HepG2 (cell line): ENCODE results near the gene ACSL1. TPM values are rescaled to one million over a fixed set of nuclear protein-coding genes. Genes with fewer than 3 reads are reported as not detected.

Experiments used
- ATAC-seq: fragments of 200-7000 bp; cut with Tn5 transposase; 3 replicates; pipeline ENCODE4 v1.9.1; 2020; ENCODE audit warnings: mild to moderate bottlenecking, moderate library complexity
- BruUV-seq: library from RNA; stranded (reverse); fragments of 400-500 nt; replicated peaks from 2 replicates; lab custom pipeline; 2021; lab: Mats Ljungman, UMichigan
- CTCF ChIA-PET: fragments of 300-600 bp; formaldehyde crosslinking; extraction: SDS; loops from one replicate; lab custom pipeline; 2021; ENCODE audit warnings: low total read pairs, inconsistent platforms, low intra/inter-chr PET ratio; lab: Yijun Ruan, JAX
- POLR2A ChIA-PET: fragments of 350-600 bp; sonication (Branson Sonifier 250); formaldehyde crosslinking; loops from one replicate; lab custom pipeline; 2020; ENCODE audit warnings: antibody characterized with exemption, inconsistent platforms; lab: Yijun Ruan, JAX
- DNase-seq: peaks from one replicate; pipeline ENCODE4 v3.0.0-alpha.2; 2015; ENCODE audit warnings: low spot score
- FAIRE-seq: peaks from 3 replicates; lab custom pipeline; 2011; peaks lifted over from hg19 to GRCh38; lab: Jason Lieb, UNC
- H2AFZ ChIP-seq: one replicate; pipeline ENCODE4 v1.6.1; 2011; ENCODE audit warnings: low read length, inconsistent platforms
- H3K27ac ChIP-seq: fragments of 300-600 bp; 3 replicates; pipeline ENCODE4 v1.8.0; 2011; ENCODE audit warnings: mixed run types, mild to moderate bottlenecking, mixed read lengths, low read length, inconsistent platforms; ENCODE audit not compliant: insufficient read depth; ENCODE audit errors: extremely low read length
- H3K27me3 ChIP-seq, 2 experiments: fragments of 200-600 bp in 1 of 2; 2 replicates in 1 of 2; 3 replicates in 1 of 2; pipeline versions ENCODE4 v1.6.0 to v1.8.0; 2011; ENCODE audit warnings: low read length in 2 of 2, mild to moderate bottlenecking in 2 of 2, moderate library complexity in 2 of 2, inconsistent platforms in 1 of 2; ENCODE audit not compliant: insufficient read depth in 2 of 2, control insufficient read depth in 1 of 2
- H3K36me3 ChIP-seq, 2 experiments: fragments of 200-600 bp in 1 of 2; replicated peaks in 1 of 2; 2 replicates in 1 of 2; 3 replicates in 1 of 2; pipeline versions ENCODE4 v1.5.1 to v1.8.0; 2011; ENCODE audit warnings: low read length in 2 of 2, inconsistent platforms in 1 of 2; ENCODE audit not compliant: insufficient read depth in 2 of 2, control insufficient read depth in 1 of 2
- H3K4me1 ChIP-seq: 2 replicates; pipeline ENCODE4 v1.5.1; 2012; ENCODE audit warnings: low read length, inconsistent platforms; ENCODE audit not compliant: insufficient read depth
- H3K4me2 ChIP-seq: 2 replicates; pipeline ENCODE4 v1.6.0; 2011; ENCODE audit warnings: low read depth, low read length, inconsistent platforms
- H3K4me3 ChIP-seq, 3 experiments: fragments of 200-600 bp in 1 of 3; sonication (generic), shearing (Covaris generic) in 1 of 3; replicated peaks in 1 of 3; 2 replicates each; pipeline ENCODE4 v1.5.1; 2011 to 2016; ENCODE audit warnings: low read length in 3 of 3, inconsistent platforms in 2 of 3, low read depth in 2 of 3, mild to moderate bottlenecking in 2 of 3, control low read depth in 1 of 3, mixed read lengths in 1 of 3; ENCODE audit not compliant: insufficient read depth in 1 of 3
- H3K79me2 ChIP-seq: one replicate; pipeline ENCODE4 v1.6.1; 2011; ENCODE audit warnings: low read length, inconsistent platforms; ENCODE audit not compliant: insufficient read depth
- H3K9ac ChIP-seq: 2 replicates; pipeline ENCODE4 v1.6.0; 2011; ENCODE audit warnings: mild to moderate bottlenecking, low read depth, low read length, inconsistent platforms; ENCODE audit not compliant: insufficient read depth
- H3K9me3 ChIP-seq: 2 replicates; pipeline ENCODE4 v1.5.1; 2012; ENCODE audit warnings: mild to moderate bottlenecking, low read length
- H4K20me1 ChIP-seq: 2 replicates; pipeline ENCODE4 v1.6.0; 2011; ENCODE audit warnings: inconsistent platforms, mild to moderate bottlenecking, low read length, moderate library complexity; ENCODE audit not compliant: insufficient read depth
- HOMEZ ChIP-seq: IDR thresholded peaks from 2 replicates; pipeline ENCODE4 v1.6.1; 2016; ENCODE audit warnings: low read depth
- HOXA7 ChIP-seq: sonication (generic); formaldehyde crosslinking; IDR thresholded peaks from 2 replicates; pipeline ENCODE4 v1.8.1; 2022; ENCODE audit warnings: mild to moderate bottlenecking, missing genetic modification reagents, moderate library complexity
- MED13 ChIP-seq: sonication (generic); formaldehyde crosslinking; IDR thresholded peaks from 2 replicates; pipeline ENCODE4 v1.5.0; 2020; ENCODE audit warnings: missing genetic modification reagents
- NCOA1 ChIP-seq: sonication (generic); formaldehyde crosslinking; IDR thresholded peaks from 2 replicates; pipeline ENCODE4 v1.9.0; 2021; ENCODE audit warnings: missing genetic modification reagents
- NR2F6 ChIP-seq, 2 experiments: IDR thresholded peaks; 2 replicates each; pipeline ENCODE4 v1.6.1; 2016; ENCODE audit warnings: antibody characterized with exemption in 1 of 2, mild to moderate bottlenecking in 1 of 2
- SETDB1 ChIP-seq: sonication (generic); formaldehyde crosslinking; IDR thresholded peaks from 2 replicates; pipeline ENCODE4 v1.5.1; 2020; ENCODE audit warnings: missing genetic modification reagents, mild to moderate bottlenecking, borderline replicate concordance
- SIN3B ChIP-seq: fragments of 150-350 bp; IDR thresholded peaks from 2 replicates; pipeline ENCODE4 v1.6.1; 2014; ENCODE audit warnings: low read length
- SMARCE1 ChIP-seq: fragments of 450-650 bp; IDR thresholded peaks from 2 replicates; pipeline ENCODE4 v1.6.1; 2017; ENCODE audit warnings: borderline replicate concordance
- SMC3 ChIP-seq: IDR thresholded peaks from 2 replicates; pipeline ENCODE4 v1.6.1; 2011; ENCODE audit warnings: low read length, improper control_type of control experiment
- ZBTB2 ChIP-seq: sonication (generic); formaldehyde crosslinking; IDR thresholded peaks from 2 replicates; pipeline ENCODE4 v1.8.0; 2022; ENCODE audit warnings: low read depth, missing genetic modification reagents
- ZBTB8A ChIP-seq: sonication (generic); formaldehyde crosslinking; IDR thresholded peaks from 2 replicates; pipeline ENCODE4 v1.4.0; 2020; ENCODE audit warnings: mild to moderate bottlenecking, low read depth, missing genetic modification reagents, borderline replicate concordance
- ZFAT ChIP-seq: sonication (generic); formaldehyde crosslinking; conservative IDR thresholded peaks from 2 replicates; pipeline ENCODE4 v1.8.1; 2023; ENCODE audit warnings: missing genetic modification reagents, inconsistent platforms
- ZMAT5 ChIP-seq: sonication (generic); formaldehyde crosslinking; IDR thresholded peaks from 2 replicates; pipeline ENCODE4 v1.5.0; 2020; ENCODE audit warnings: mild to moderate bottlenecking, low read depth, missing genetic modification reagents, borderline replicate concordance
- ZNF205 ChIP-seq: IDR thresholded peaks from 2 replicates; pipeline ENCODE4 v1.6.1; 2018; ENCODE audit warnings: missing biosample characterization, missing genetic modification reagents
- ZNF350 ChIP-seq: sonication (generic); formaldehyde crosslinking; IDR thresholded peaks from 2 replicates; pipeline ENCODE4 v1.4.0; 2020; ENCODE audit warnings: mild to moderate bottlenecking, low read depth, missing genetic modification reagents, borderline replicate concordance
- ZNF547 ChIP-seq: sonication (generic); formaldehyde crosslinking; IDR thresholded peaks from 2 replicates; pipeline ENCODE4 v1.5.1; 2020; ENCODE audit warnings: mild to moderate bottlenecking, missing genetic modification reagents
- ZNF75D ChIP-seq: sonication (generic); formaldehyde crosslinking; IDR thresholded peaks from 2 replicates; pipeline ENCODE4 v1.8.1; 2023; ENCODE audit warnings: missing genetic modification reagents, mild to moderate bottlenecking, borderline replicate concordance
- WGBS: methylation state at CpG from one replicate; pipeline ENCODE4 v1.1.6; 2017; ENCODE audit warnings: low lambda C conversion rate; 5-methylcytosine and 5-hydroxymethylcytosine counted together
- in situ Hi-C: cut with HindIII; loops from 2 replicates; pipeline ENCODE4 v1.10.0; 2017; ENCODE audit warnings: low pct_unique_long_range_greater_than_20kb; ENCODE audit not compliant: extremely low pct_ligation_motif_present
- intact Hi-C: fragments of 100-400 bp; cut with micrococcal nuclease; formaldehyde crosslinking; loops from one replicate; pipeline ENCODE4 v1.10.0; 2022; ENCODE audit not compliant: unreplicated experiment
- polyA plus RNA-seq, 8 experiments: library from polyadenylated mRNA; depleted of rRNA in 3 of 8; stranded (reverse) in 7 of 8; unstranded in 1 of 8; fragments of >200 nt; fragmentation: Illumina TruSeq in 4 of 8; extraction: Trizol in 4 of 8; gene quantifications; 2 replicates each; pipeline versions ENCODE4 v1.2.1 to v1.2.3, GENCODE V29; 2011 to 2016; ENCODE audit warnings: low read depth in 4 of 8, missing spikeins in 1 of 8, mixed read lengths in 1 of 8; ENCODE audit not compliant: insufficient read depth in 1 of 8
- total RNA-seq, 5 experiments: library from RNA; depleted of rRNA; stranded (reverse); fragments of >200 nt; fragmentation: Illumina TruSeq; extraction: Trizol; gene quantifications; 2 replicates each; pipeline ENCODE4 v1.2.3, GENCODE V29; 2016; ENCODE audit warnings: low read depth in 1 of 5

Gene ACSL1
- total and polyA plus RNA-seq, 2 of the 13 experiments (the other 11 are each of a cell fraction or from before 2014, with no cell fraction given), result 10.0 to 29.8 TPM

GRCh38 chr4:184731056-184731455, 94.7 kb downstream of the ACSL1 start:
- no peak for ATAC-seq
- Histone ChIP-seq H3K27me3 (no peaks in the 10 kb centered on the region), H3K27ac (no peak overlapping the region), H2AFZ (no peak overlapping the region), H4K20me1 (no peaks in the 10 kb centered on the region), H3K9me3 (no peaks in the 10 kb centered on the region), H3K79me2 (peaks cover 44% of the 10 kb centered on the region), H3K36me3 (peaks cover 1 to 18% of the 10 kb centered on the region in 2 experiments; a peak in 4 of 5 replicates), H3K9ac (no peak overlapping the region), H3K4me2 (peak overlapping the region; percentile 30), H3K4me3 (no peak overlapping the region), H3K4me1 (peaks cover 59% of the 10 kb centered on the region)
- ChIA-PET CTCF (no interaction called here), POLR2A (interaction anchor here (1.0 kb wide), 1 partner anchor 83 kb away, joined by 3 read pairs; no protein-coding TSS in a partner anchor)
- no TSS peak for BruUV-seq
- no peak for DNase-seq
- WGBS, result 92% methylated on average over 6 of the region's 6 CpGs
- no peak for FAIRE-seq
- intact Hi-C loops, result loop anchor here (10.0 kb wide), 1 partner anchor 466 kb away; no protein-coding TSS in a partner anchor
- TF ChIP-seq ZFAT (no peak), NCOA1 (CRISPR knock-in tag) (no peak), SIN3B (no peak), HOMEZ (CRISPR knock-in tag) (no peak), SMC3 (no peak), ZBTB8A (CRISPR knock-in tag) (no peak), ZMAT5 (CRISPR knock-in tag) (no peak), SETDB1 (CRISPR knock-in tag) (no peak), ZNF205 (CRISPR knock-in tag) (no peak), NR2F6 (IDR thresholded peaks at IDR 0.05) (no peak), NR2F6 (CRISPR knock-in tag; IDR thresholded peaks at IDR 0.05) (no peak), ZNF350 (CRISPR knock-in tag) (no peak), HOXA7 (CRISPR knock-in tag) (no peak), ZNF547 (no peak), ZBTB2 (CRISPR knock-in tag) (no peak), SMARCE1 (no peak), MED13 (CRISPR knock-in tag) (no peak), ZNF75D (CRISPR knock-in tag) (no peak)
- in situ Hi-C loops, result no loop called here
